Measurements from ENCODE around the gene GRID2.

- TF ChIP-seq USF2 (IDR thresholded peaks at IDR 0.05; ENCODE audit: low read depth, low read length) = no peak
- TF ChIP-seq CTCF (conservative IDR thresholded peaks at IDR 0.05; ENCODE audit: low read depth, low read length) = no peak
- no peak for TF ChIP-seq POLR2A (IDR thresholded peaks at IDR 0.05; ENCODE audit: low read depth, low read length)
- no peak for TF ChIP-seq RFX5 (IDR thresholded peaks at IDR 0.05; ENCODE audit: low read depth, low read length)
Measured at GRCh38 chr4:93684571-93684970, 1380.8 kb downstream of the GRID2 start.
